GM12878 (cell line): Measurements from ENCODE around the gene ELP6. TPM values are rescaled to one million over a fixed set of nuclear protein-coding genes. Genes with fewer than 3 reads are reported as not detected.

Experiments
- ATAC-seq: fragments of 200-7000 bp; cut with Tn5 transposase; 3 replicates; pipeline ENCODE4 v1.9.1; 2020; ENCODE audit warnings: mild to moderate bottlenecking, moderate library complexity
- BruUV-seq: library from RNA; stranded (reverse); fragments of 400-500 nt; replicated peaks from 2 replicates; lab custom pipeline; 2021; lab: Mats Ljungman, UMichigan
- CTCF ChIA-PET: fragments of 300-600 bp; sonication (Branson Sonifier 250); formaldehyde crosslinking; extraction: SDS; loops from one replicate; lab custom pipeline; 2021; ENCODE audit warnings: inconsistent platforms; lab: Yijun Ruan, JAX
- POLR2A ChIA-PET: fragments of 350-600 bp; formaldehyde crosslinking; extraction: SDS; loops from one replicate; lab custom pipeline; 2021; ENCODE audit warnings: inconsistent platforms; lab: Charles Lee
- RAD21 ChIA-PET: fragments of 300-600 bp; sonication (Branson Sonifier 250); formaldehyde crosslinking; loops from one replicate; lab custom pipeline; 2023; ENCODE audit warnings: antibody characterized with exemption; ENCODE audit not compliant: unreplicated experiment; lab: Charles Lee
- SMC1A ChIA-PET: fragments of 300-600 bp; sonication (Branson Sonifier 250); formaldehyde crosslinking; loops from one replicate; lab custom pipeline; 2023; ENCODE audit not compliant: unreplicated experiment, uncharacterized antibody; lab: Charles Lee
- DNase-seq: peaks from one replicate; pipeline ENCODE4 v3.0.0-alpha.2; 2011; ENCODE audit warnings: low read depth, low spot score
- FAIRE-seq: peaks from 3 replicates; lab custom pipeline; 2011; peaks lifted over from hg19 to GRCh38; lab: Jason Lieb, UNC
- H2AFZ ChIP-seq: 2 replicates; pipeline ENCODE4 v1.6.0; 2011; ENCODE audit warnings: low read depth, low read length, control low read depth; ENCODE audit not compliant: control insufficient read depth
- H3K27ac ChIP-seq: 2 replicates; pipeline ENCODE4 v1.5.1; 2011; ENCODE audit warnings: control low read depth; ENCODE audit not compliant: control insufficient read depth, insufficient read depth
- H3K27me3 ChIP-seq, 2 experiments: replicated peaks in 1 of 2; 2 replicates each; pipeline versions ENCODE4 v1.6.0 to v1.6.1; 2011; ENCODE audit warnings: low read length in 1 of 2; ENCODE audit not compliant: control insufficient read depth in 2 of 2, insufficient read depth in 2 of 2
- H3K36me3 ChIP-seq, 2 experiments: 2 replicates each; pipeline ENCODE4 v1.5.1; 2011; ENCODE audit warnings: low read length in 1 of 2; ENCODE audit not compliant: control insufficient read depth in 2 of 2, insufficient read depth in 2 of 2
- H3K4me1 ChIP-seq: 2 replicates; pipeline ENCODE4 v1.6.1; 2011; ENCODE audit warnings: mild to moderate bottlenecking, low read length, moderate library complexity, mixed read lengths; ENCODE audit not compliant: control insufficient read depth, insufficient read depth
- H3K4me2 ChIP-seq: 2 replicates; pipeline ENCODE4 v1.6.0; 2011; ENCODE audit warnings: control low read depth; ENCODE audit not compliant: control insufficient read depth, insufficient read depth
- H3K4me3 ChIP-seq: fragments of 200-600 bp; sonication (generic); 2 replicates; pipeline ENCODE4 v1.5.1; 2016
- H3K79me2 ChIP-seq: 2 replicates; pipeline ENCODE4 v1.6.0; 2011; ENCODE audit warnings: low read length; ENCODE audit not compliant: control insufficient read depth, insufficient read depth
- H3K9ac ChIP-seq: 2 replicates; pipeline ENCODE4 v1.8.0; 2011; ENCODE audit warnings: low read length, control low read depth, mixed read lengths; ENCODE audit not compliant: control insufficient read depth, insufficient read depth
- H3K9me3 ChIP-seq: replicated peaks from 3 replicates; pipeline ENCODE4 v1.5.1; 2011; ENCODE audit warnings: mild to moderate bottlenecking, low read length; ENCODE audit not compliant: control insufficient read depth, insufficient read depth
- H4K20me1 ChIP-seq: 2 replicates; pipeline ENCODE4 v1.6.0; 2011; ENCODE audit not compliant: control insufficient read depth, insufficient read depth
- CEBPB ChIP-seq, 2 experiments: fragments of 150-350 bp in 1 of 2; IDR thresholded peaks; 2 replicates each; pipeline ENCODE4 v1.6.1; 2012 to 2014; ENCODE audit warnings: low read depth in 2 of 2, low read length in 2 of 2, borderline replicate concordance in 1 of 2, inconsistent platforms in 1 of 2
- CUX1 ChIP-seq: IDR thresholded peaks from 2 replicates; pipeline ENCODE4 v1.6.1; 2012; ENCODE audit warnings: improper control_type of control experiment, low read depth, low read length; ENCODE audit not compliant: insufficient replicate concordance
- IKZF1 ChIP-seq: fragments of 450-650 bp; conservative IDR thresholded peaks from 2 replicates; pipeline ENCODE4 v1.6.1; 2017; ENCODE audit warnings: antibody characterized with exemption, mild to moderate bottlenecking
- KAT2A ChIP-seq: conservative IDR thresholded peaks from 2 replicates; pipeline ENCODE4 v1.6.1; 2011; ENCODE audit warnings: low read depth, low read length; ENCODE audit not compliant: control insufficient read depth
- PBX3 ChIP-seq: IDR thresholded peaks from 2 replicates; pipeline ENCODE4 v1.6.1; 2011; ENCODE audit warnings: mild to moderate bottlenecking, low read depth, low read length, moderate library complexity; ENCODE audit not compliant: insufficient replicate concordance
- SMAD1 ChIP-seq: fragments of 450-650 bp; IDR thresholded peaks from 2 replicates; pipeline ENCODE4 v1.6.1; 2018; ENCODE audit warnings: mild to moderate bottlenecking, low read depth; ENCODE audit not compliant: partially characterized antibody
- YY1 ChIP-seq: IDR thresholded peaks from 2 replicates; pipeline ENCODE4 v1.6.1; 2011; ENCODE audit warnings: low read depth, mild to moderate bottlenecking, low read length
- WGBS: methylation state at CpG from one replicate; pipeline ENCODE4 v1.1.6; 2016; ENCODE audit warnings: low lambda C conversion rate; ENCODE audit not compliant: insufficient replicate concordance, insufficient coverage; ENCODE audit errors: missing lambda C conversion rate; 5-methylcytosine and 5-hydroxymethylcytosine counted together
- in situ Hi-C: fragments of 300-500 bp; cut with MboI; formaldehyde crosslinking; loops from 9 replicates; pipeline ENCODE4 v1.14.3; 2018; ENCODE audit warnings: mixed read lengths
- intact Hi-C: fragments of 100-400 bp; cut with micrococcal nuclease; formaldehyde crosslinking; loops from one replicate; pipeline ENCODE4 v1.14.2; 2022; ENCODE audit not compliant: unreplicated experiment
- polyA plus RNA-seq, 11 experiments: library from polyadenylated mRNA; depleted of rRNA in 4 of 11; unstranded in 6 of 11; stranded (reverse) in 5 of 11; fragments of >200 nt; fragmentation: Nextera tagmentation in 4 of 11; fragmentation: Illumina TruSeq in 1 of 11; extraction: Ambion mirVana in 4 of 11; extraction: Trizol in 1 of 11; gene quantifications; 1 replicate in 1 of 11; 2 replicates in 10 of 11; pipeline versions ENCODE4 v1.2.1 to v1.2.3, GENCODE V29; 2011 to 2016; ENCODE audit warnings: inconsistent platforms in 2 of 11, missing spikeins in 2 of 11, low read depth in 1 of 11
- total RNA-seq, 4 experiments: library from RNA; depleted of rRNA in 3 of 4; stranded (reverse); fragments of >200 nt in 3 of 4; fragmentation: Illumina TruSeq in 1 of 4; extraction: Trizol in 1 of 4; gene quantifications; 2 replicates each; pipeline versions ENCODE4 v1.2.1 to v1.2.3, GENCODE V29; 2013 to 2021

The ELP6 gene
- total and polyA plus RNA-seq, 10 of the 15 experiments (the other 5 are each of a cell fraction or from before 2014, with no cell fraction given) = 39.5 to 83.3 (median 50.2) TPM

DNA sequence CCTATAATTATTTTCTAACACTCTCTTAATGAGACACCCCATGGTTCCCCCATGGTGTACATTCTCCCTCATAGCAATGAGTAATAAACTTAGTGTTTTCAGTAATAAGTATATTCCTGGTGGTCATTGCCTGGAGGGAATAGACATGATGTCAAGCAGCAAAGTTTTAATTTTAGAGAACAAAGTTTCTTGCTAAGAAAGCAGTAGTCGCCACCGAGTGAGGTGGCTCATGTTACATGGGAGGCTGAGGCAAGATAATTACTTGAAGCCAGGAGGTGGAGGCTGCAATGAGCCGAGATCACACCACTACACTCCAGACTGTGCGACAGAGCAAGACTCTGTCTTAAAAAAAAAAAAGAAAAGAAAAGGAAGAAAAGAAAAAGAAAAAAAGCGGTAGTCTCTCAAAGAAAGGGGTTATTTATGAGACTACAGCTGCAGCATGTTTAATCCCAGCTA is 2.4 kb upstream of the ELP6 start:
- SMC1A ChIA-PET = interaction anchor here (0.6 to 2.8 kb wide), 2 partner anchors 94 to 95 kb away, joined by 3 to 7 read pairs; no protein-coding TSS in a partner anchor
- Histone ChIP-seq H3K27me3 (no peaks in the 10 kb centered on the region), H4K20me1 (no peaks in the 10 kb centered on the region), H3K9ac (no peak overlapping the region), H2AFZ (no peak overlapping the region), H3K79me2 (peaks cover 22% of the 10 kb centered on the region), H3K4me3 (no peak overlapping the region), H3K36me3 (no peaks in the 10 kb centered on the region), H3K4me1 (peaks cover 6% of the 10 kb centered on the region; the same call in 1 of the 2 replicates), H3K9me3 (no peaks in the 10 kb centered on the region), H3K27ac (no peak overlapping the region), H3K4me2 (no peak overlapping the region)
- POLR2A ChIA-PET = interaction anchor here (0.7 kb wide), 1 partner anchor 265 kb away, joined by 4 read pairs; no protein-coding TSS in a partner anchor
- DNase-seq (no peak), FAIRE-seq (no peak), ATAC-seq (no peak)
- in situ Hi-C loops = no loop called here
- TF ChIP-seq KAT2A (no peak), PBX3 (no peak), IKZF1 (no peak), CEBPB (IDR thresholded peaks at IDR 0.05; ENCODE audit: borderline replicate concordance in 1 of 2, low read depth in 2 of 2, low read length in 2 of 2) (no peak), YY1 (no peak), SMAD1 (no peak), CUX1 (no peak)
- WGBS = 70% methylated on average over 5 of the region's 5 CpGs
- intact Hi-C loops = no loop called here
- RAD21 ChIA-PET = interaction anchor here (1.4 kb wide), 1 partner anchor 94 kb away, joined by 7 read pairs; no protein-coding TSS in a partner anchor
- CTCF ChIA-PET = interaction anchor here (8.4 kb wide), 1 partner anchor 93 kb away, joined by 53 read pairs; no protein-coding TSS in a partner anchor
- no TSS peak for BruUV-seq
